ENCODE measurements around the gene DNHD1. TPM values are rescaled to one million over a fixed set of nuclear protein-coding genes. Genes with fewer than 3 reads are reported as not detected.

Gene DNHD1, protein sequence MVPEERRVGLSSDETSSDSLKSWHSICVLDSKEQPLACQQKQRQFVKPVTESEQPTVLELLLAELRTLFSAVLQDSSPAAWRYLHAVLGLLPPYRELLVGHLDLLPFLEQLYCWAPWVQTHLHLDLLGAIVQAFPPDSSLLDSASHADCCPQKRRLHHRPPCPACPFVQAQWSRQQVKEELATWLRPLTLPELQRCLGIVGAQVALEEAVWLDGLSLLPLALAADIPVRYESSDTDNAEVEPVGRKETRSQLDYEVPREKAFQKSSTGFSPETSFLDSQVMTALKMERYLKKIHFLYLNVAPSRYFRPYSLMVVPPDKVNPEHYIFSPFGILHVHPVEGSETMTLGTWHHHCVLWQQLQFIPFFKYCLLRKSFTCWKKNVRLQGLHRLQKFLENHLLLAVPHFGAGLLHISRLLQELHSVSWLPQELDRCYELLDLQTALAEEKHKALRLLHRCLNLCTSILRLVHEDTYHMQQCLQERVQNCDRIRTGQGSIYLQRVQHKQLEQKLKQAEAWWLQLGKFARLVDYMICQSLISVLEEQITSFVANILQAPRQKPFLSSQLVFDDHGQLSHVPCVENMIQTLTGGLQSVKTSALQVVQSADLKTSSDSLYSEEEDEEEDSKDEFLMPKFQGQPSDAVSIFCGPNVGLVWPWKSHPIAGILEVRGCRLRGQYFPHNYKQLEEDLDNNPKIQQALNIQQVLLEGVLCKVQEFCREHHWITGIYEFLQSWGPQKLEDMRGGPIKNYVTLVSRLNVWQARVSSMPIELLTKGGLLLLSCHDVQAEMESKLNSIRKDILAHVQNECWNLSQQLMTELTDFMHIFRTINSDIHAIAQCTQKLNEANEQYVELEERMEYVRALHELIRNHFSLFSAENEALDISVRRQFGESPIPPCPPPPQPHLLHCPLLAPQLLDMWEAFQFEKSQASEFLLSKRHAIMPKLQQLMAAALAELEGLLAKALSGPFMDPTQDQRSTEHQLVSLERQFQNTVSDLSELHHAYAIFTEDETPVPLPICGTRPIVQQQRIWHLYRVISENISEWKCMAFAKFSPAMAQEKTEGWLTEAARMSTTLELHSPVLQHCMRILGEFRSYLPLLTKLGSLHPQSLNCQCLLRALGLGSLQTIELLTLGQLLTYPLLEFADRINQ (N-terminal part only)
- total RNA-seq, result 14.3 to 17.3 TPM (median 16.7 TPM) in 3 replicates

DNA sequence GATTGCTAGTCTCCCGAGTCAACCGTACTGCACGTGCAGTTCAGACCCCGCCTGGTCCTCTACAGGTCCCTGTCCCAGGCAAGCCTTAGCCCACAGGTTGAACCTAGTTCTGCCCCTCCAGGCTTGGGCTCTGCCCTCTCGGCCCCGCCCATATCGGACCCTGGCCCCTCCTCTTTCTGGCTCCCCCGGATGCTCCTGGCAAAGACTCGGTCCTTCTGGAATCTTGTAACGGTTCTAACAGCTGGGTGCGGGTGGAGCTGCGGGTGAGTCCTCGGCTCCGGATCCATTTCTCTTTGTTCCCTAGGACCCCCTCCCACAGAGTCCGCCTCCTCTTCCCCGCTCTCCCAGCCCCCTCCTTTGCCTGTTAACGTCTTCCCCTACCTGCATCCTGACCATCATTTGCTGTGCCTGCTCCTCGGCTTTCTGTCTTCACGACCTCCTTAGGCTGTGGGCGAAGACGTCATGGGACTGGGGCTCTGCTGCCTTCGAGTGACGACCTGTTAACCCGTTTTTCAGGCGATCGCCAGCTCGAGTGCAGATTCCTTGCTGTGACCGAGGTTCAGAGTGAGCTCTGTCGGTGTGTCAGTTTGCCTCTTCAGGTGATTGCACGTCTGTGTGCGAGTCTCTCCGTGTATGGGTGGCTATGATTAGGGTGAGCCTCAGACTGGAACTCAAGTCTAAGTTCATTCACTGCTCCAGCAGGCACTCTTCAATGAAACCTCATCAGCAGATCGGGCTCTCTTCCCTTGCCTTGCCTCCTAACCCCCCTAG is at the start of gene DNHD1:
Gene DNHD1 (plus strand): TSS at position 212 of the 771 bp plus-strand sequence. CDS start 936 bp downstream, outside the sequence.
- TF ChIP-seq, protein P1, sequence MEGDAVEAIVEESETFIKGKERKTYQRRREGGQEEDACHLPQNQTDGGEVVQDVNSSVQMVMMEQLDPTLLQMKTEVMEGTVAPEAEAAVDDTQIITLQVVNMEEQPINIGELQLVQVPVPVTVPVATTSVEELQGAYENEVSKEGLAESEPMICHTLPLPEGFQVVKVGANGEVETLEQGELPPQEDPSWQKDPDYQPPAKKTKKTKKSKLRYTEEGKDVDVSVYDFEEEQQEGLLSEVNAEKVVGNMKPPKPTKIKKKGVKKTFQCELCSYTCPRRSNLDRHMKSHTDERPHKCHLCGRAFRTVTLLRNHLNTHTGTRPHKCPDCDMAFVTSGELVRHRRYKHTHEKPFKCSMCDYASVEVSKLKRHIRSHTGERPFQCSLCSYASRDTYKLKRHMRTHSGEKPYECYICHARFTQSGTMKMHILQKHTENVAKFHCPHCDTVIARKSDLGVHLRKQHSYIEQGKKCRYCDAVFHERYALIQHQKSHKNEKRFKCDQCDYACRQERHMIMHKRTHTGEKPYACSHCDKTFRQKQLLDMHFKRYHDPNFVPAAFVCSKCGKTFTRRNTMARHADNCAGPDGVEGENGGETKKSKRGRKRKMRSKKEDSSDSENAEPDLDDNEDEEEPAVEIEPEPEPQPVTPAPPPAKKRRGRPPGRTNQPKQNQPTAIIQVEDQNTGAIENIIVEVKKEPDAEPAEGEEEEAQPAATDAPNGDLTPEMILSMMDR (IDR thresholded peaks at IDR 0.05; ENCODE audit: unreplicated experiment), result no peak
- no peak within 1 kb of the TSS for H3K4me3 Mint-ChIP-seq
- H3K4me1 Mint-ChIP-seq, result no peaks in the 10 kb centered on the region
- peaks cover 3% of the 10 kb centered on the region for H3K36me3 Mint-ChIP-seq
- no peak within 1 kb of the TSS for H3K27ac Mint-ChIP-seq
- H3K27me3 Mint-ChIP-seq (ENCODE audit: low read depth), result no peaks in the 10 kb centered on the region
- no peak for DNase-seq (ENCODE audit: low spot score in 2 of 2, unreplicated experiment in 2 of 2)
- H3K9me3 Mint-ChIP-seq, result no peaks in the 10 kb centered on the region

DNA sequence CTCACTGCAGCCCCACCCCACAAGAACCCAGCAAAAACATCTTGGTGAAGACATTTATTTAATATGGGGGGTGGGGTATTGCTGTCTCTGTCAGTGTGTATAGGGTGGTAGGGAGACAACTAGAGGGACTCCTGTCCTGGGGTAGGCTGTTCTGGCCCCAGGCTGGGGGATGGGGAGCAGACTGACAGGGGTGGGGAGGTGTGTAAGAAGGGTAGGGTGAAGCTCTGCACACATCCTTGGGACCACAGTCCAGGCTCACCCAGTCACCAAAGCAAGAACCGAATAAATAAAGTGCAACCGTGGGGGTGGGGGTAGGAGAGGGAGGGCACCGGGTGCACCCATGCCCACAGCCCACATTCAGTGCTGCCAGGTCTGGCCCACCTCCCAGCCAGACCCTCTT is 48.5 kb upstream of the DNHD1 start:
- TF ChIP-seq, protein P1 (IDR thresholded peaks at IDR 0.05; ENCODE audit: unreplicated experiment), result no peak
- Mint-ChIP-seq H3K4me1 (no peaks in the 10 kb centered on the region), H3K9me3 (no peaks in the 10 kb centered on the region), H3K4me3 (no peak overlapping the region), H3K27me3 (ENCODE audit: low read depth) (no peaks in the 10 kb centered on the region), H3K27ac (no peak overlapping the region), H3K36me3 (no peaks in the 10 kb centered on the region)
- DNase-seq (ENCODE audit: low spot score in 2 of 2, unreplicated experiment in 2 of 2), result no peak

DNA sequence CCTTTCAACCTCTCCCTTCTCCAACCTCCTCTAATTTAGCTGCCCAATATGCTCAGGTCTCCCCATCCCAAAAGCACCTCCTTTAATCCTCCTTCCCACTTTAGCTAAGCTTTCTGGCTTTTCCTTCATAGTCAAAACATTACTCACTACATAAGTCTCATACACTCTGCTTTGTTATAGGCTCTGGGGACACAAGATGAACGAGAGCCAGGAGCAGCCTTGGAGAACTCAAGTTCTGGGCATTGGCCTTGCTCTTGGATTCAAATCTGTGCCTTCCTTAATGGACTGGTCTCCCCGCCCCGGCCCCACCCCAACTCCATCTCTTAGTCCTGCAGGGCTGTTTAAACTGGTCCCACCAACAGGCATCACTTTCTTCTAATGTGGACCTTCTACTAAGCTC is 44.9 kb upstream of the DNHD1 start:
- Mint-ChIP-seq H3K9me3 (no peaks in the 10 kb centered on the region), H3K4me3 (no peak overlapping the region), H3K27me3 (ENCODE audit: low read depth) (no peaks in the 10 kb centered on the region), H3K36me3 (no peaks in the 10 kb centered on the region), H3K27ac (no peak overlapping the region), H3K4me1 (no peaks in the 10 kb centered on the region)
- TF ChIP-seq, protein P1 (IDR thresholded peaks at IDR 0.05; ENCODE audit: unreplicated experiment), result no peak
- DNase-seq (ENCODE audit: low spot score in 2 of 2, unreplicated experiment in 2 of 2), result no peak

DNA sequence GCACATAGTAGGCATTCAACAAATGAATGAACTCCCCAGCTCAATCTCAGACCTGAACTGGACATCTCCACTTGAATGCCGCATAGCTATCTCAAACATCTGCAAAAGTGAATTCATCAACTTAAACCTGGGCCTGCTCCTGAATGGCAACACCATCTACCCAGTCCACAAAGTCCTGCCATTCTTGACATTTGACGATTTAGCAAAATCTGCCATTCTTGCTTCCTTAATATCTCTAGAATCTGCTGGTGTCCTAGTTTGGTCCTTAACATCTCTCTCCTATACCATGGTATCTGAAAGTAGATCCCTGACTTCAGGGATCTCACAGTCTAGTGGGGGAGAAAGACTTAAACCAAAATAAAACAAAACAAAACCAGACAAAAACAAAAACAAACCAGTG is 43.9 kb upstream of the DNHD1 start:
- Mint-ChIP-seq H3K4me1 (peaks cover under 1% of the 10 kb centered on the region), H3K27ac (no peak overlapping the region), H3K9me3 (no peaks in the 10 kb centered on the region), H3K27me3 (ENCODE audit: low read depth) (no peaks in the 10 kb centered on the region), H3K4me3 (no peak overlapping the region), H3K36me3 (no peaks in the 10 kb centered on the region)
- TF ChIP-seq, protein P1 (IDR thresholded peaks at IDR 0.05; ENCODE audit: unreplicated experiment), result no peak
- no peak for DNase-seq (ENCODE audit: low spot score in 2 of 2, unreplicated experiment in 2 of 2)

DNA sequence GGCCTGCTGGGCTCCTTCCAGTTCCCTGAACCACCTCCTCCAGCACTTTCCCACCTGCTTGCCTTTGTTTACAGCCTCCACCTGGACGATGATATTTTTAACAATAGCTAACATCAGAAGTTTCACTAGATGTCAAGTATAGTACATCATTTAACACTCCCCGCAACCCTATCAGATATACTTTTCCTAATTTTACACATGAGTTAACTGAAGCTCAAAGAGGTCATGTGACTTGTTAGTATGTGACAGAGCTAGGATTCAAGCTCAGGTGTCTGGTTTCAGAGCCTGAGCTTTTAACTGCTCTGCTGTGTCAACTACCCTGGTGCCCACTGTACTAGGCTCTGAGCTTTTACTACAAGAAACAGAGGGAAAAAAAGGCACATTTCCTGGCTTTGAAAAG is 42.0 kb upstream of the DNHD1 start:
- no peak for DNase-seq (ENCODE audit: low spot score in 2 of 2, unreplicated experiment in 2 of 2)
- H3K4me1 Mint-ChIP-seq, result peaks cover 4% of the 10 kb centered on the region
- H3K36me3 Mint-ChIP-seq, result no peaks in the 10 kb centered on the region

More for the DNA sequence above, 42.0 kb upstream of the DNHD1 start:
- Mint-ChIP-seq H3K27me3 (ENCODE audit: low read depth) (no peaks in the 10 kb centered on the region), H3K9me3 (no peaks in the 10 kb centered on the region), H3K4me3 (no peak overlapping the region), H3K27ac (no peak overlapping the region)
- TF ChIP-seq, protein P1 (IDR thresholded peaks at IDR 0.05; ENCODE audit: unreplicated experiment), result no peak
